Astrocyte of the spinal cord (primary cell): ENCODE measurements around the gene NCOA1.
"Not testable (repeated sequence)": the region's sequence is repeated elsewhere in the genome, so short reads cannot be mapped to it uniquely, and the experiment has no call there.

Experiments
- DNase-seq: peaks from one replicate; pipeline ENCODE4 v3.0.0; 2011; ENCODE audit warnings: low read depth, low spot score
- H3K4me3 ChIP-seq: 2 replicates; pipeline ENCODE4 v1.5.1; 2011; ENCODE audit warnings: low read depth, mild to moderate bottlenecking, low read length, moderate library complexity
- CTCF ChIP-seq: IDR thresholded peaks from 2 replicates; pipeline ENCODE4 v1.5.1; 2012; ENCODE audit warnings: low read depth, mild to moderate bottlenecking, low read length, inconsistent platforms
- in situ Hi-C: cut with HindIII; loops from 2 replicates; pipeline ENCODE4 v1.10.0; 2017; ENCODE audit warnings: low sequenced_read_pairs

NCOA1 gene

DNA sequence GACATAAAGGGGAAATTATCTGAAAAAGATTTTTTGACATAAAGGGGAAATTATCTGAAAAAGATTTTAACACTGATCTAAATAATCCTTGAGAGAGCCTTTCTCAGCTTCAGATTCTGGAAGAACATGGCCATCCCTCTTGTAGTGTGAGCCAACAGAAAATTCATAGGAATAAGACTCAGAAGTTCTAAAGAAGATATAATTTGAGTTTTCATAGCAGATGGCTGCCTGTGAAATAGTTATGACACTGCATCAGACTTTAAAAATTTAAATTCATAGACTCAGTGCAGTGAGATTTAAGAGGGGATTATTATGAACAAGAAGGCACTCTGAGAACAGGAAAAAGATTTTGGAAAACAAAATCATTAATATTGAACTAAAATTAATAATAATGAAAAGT lies 50.6 kb downstream of the NCOA1 start:
- no peak for TF ChIP-seq CTCF
- H3K4me3 ChIP-seq = no peak overlapping the region
- in situ Hi-C loops = no loop called here
- DNase-seq = no peak

GRCh38 chr2:24542269-24542872 lies 51.3 kb downstream of the NCOA1 start:
- in situ Hi-C loops = no loop called here
- TF ChIP-seq CTCF = no peak
- no peak overlapping the region for H3K4me3 ChIP-seq
- DNase-seq = no peak

DNA sequence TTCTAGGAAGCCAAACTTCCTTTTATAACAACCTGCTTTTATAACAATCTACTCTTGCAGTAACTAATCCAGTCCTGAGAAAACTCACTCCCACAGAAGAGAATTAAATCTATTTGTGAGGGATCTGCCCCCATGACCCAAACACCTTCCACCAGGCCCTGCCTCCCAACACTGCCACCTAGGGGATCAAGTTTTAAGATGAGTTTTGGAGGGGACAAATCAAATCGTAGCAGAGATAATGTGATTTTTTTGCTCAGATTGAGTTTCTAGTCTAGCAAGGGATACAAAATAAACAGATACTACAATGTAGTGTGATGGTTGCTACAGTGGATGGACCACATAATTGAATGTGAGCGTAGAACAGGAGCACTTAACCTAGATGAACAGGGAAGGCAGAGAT lies 52.2 kb downstream of the NCOA1 start:
- in situ Hi-C loops = no loop called here
- DNase-seq = no peak
- no peak overlapping the region for H3K4me3 ChIP-seq
- peak; percentile 14 for TF ChIP-seq CTCF

GRCh38 chr2:24544456-24545115 lies 53.5 kb downstream of the NCOA1 start:
- no peak for DNase-seq
- no peak for TF ChIP-seq CTCF
- no peak overlapping the region for H3K4me3 ChIP-seq
- in situ Hi-C loops = no loop called here

DNA sequence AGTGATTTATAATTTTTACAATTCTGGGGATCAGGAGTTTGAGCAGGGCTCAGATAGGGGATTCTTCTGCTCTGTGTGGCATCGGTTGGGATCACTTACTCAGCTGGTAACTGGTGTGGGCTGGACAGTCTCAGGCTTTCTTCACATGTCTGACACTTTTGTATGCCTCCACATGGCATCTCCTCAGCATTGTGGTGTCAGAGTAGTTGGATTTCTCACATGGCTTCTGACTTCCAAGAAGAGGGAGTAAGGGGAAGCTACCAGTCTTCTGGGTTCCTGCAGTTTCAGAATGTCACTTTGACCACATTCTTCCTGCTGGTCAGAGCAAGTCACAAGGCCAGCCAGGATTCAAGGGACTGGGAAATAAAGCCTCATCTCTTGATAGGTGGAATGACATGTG lies 55.6 kb downstream of the NCOA1 start:
- no peak for TF ChIP-seq CTCF
- DNase-seq = no peak
- in situ Hi-C loops = no loop called here
- H3K4me3 ChIP-seq = no peak overlapping the region

DNA sequence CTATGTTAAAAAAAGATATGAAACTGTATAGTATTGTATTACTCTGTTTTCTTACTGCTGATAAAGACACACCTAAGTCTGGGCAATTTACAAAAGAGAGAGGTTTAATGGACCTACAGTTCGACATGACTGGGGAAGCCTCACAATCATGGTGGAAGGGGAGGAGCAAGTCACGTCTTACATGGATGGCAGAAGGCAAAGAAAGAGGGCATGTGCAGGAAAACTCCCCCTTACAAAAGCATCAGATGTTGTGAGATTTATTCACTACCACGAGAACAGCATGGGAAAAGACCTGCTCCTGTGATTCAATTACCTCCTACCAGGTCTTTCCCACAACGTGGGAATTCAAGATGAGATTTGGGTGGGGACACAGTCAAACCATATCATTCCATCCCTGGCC lies 57.0 kb downstream of the NCOA1 start:
- no peak overlapping the region for H3K4me3 ChIP-seq
- no peak for TF ChIP-seq CTCF
- no peak for DNase-seq
- in situ Hi-C loops = no loop called here

- in situ Hi-C loops, H3K4me3 ChIP-seq, DNase-seq: not testable (repeated sequence)
These were observed 59.2 kb downstream of the NCOA1 start for GRCh38 chr2:24550301-24550700.
